Panc1 (cell line): ENCODE results near the gene NR0B2. TPM values are rescaled to one million over a fixed set of nuclear protein-coding genes. Genes with fewer than 3 reads are reported as not detected.

Source experiments
- ATAC-seq: fragments of 200-7000 bp; cut with Tn5 transposase; 2 replicates; pipeline ENCODE4 v1.9.1; 2020; ENCODE audit warnings: mild to moderate bottlenecking, moderate library complexity
- BruUV-seq: library from RNA; stranded (reverse); fragments of 400-500 nt; replicated peaks from 2 replicates; lab custom pipeline; 2021; lab: Mats Ljungman, UMichigan
- CTCF ChIA-PET: fragments of 300-600 bp; sonication (Branson Sonifier 250); formaldehyde crosslinking; loops from one replicate; lab custom pipeline; 2022; ENCODE audit warnings: antibody characterized with exemption; lab: Charles Lee
- POLR2A ChIA-PET: fragments of 300-600 bp; sonication (Branson Sonifier 250); formaldehyde crosslinking; loops from one replicate; lab custom pipeline; 2022; ENCODE audit warnings: antibody characterized with exemption; lab: Charles Lee
- DNase-seq: peaks from one replicate; pipeline ENCODE4 v3.0.0-alpha.2; 2010; ENCODE audit warnings: low read depth, low spot score
- H3K27ac ChIP-seq: 2 replicates; pipeline ENCODE4 v1.5.1; 2011; ENCODE audit warnings: mild to moderate bottlenecking, low read length, inconsistent platforms
- H3K27me3 ChIP-seq: fragments of 200-500 bp; sonication (Bioruptor generic); 2 replicates; pipeline ENCODE4 v1.6.0; 2014; ENCODE audit warnings: low read length, inconsistent platforms; ENCODE audit not compliant: control insufficient read depth, insufficient read depth
- H3K36me3 ChIP-seq: fragments of 200-500 bp; sonication (Bioruptor generic); 2 replicates; pipeline ENCODE4 v1.5.1; 2014; ENCODE audit warnings: inconsistent platforms, mild to moderate bottlenecking, low read length, moderate library complexity; ENCODE audit not compliant: control insufficient read depth, insufficient read depth
- H3K4me1 ChIP-seq: 2 replicates; pipeline ENCODE4 v1.5.1; 2011; ENCODE audit warnings: inconsistent platforms, mild to moderate bottlenecking, low read length, moderate library complexity; ENCODE audit not compliant: control insufficient read depth, insufficient read depth
- H3K4me3 ChIP-seq, 2 experiments: 2 replicates each; pipeline ENCODE4 v1.5.1; 2011 to 2012; ENCODE audit warnings: low read depth in 2 of 2, low read length in 2 of 2, mild to moderate bottlenecking in 2 of 2, inconsistent platforms in 1 of 2, moderate library complexity in 1 of 2
- H3K9me3 ChIP-seq: fragments of 200-500 bp; sonication (Bioruptor generic); 2 replicates; pipeline ENCODE4 v1.5.1; 2014; ENCODE audit warnings: low read depth, mild to moderate bottlenecking, inconsistent platforms, low read length, moderate library complexity; ENCODE audit not compliant: control insufficient read depth, insufficient read depth
- POLR2AphosphoS5 ChIP-seq: IDR thresholded peaks from 2 replicates; pipeline ENCODE4 v1.6.1; 2012; ENCODE audit warnings: mild to moderate bottlenecking, low read depth, low read length, moderate library complexity
- REST ChIP-seq, 2 experiments: IDR thresholded peaks; 2 replicates each; pipeline ENCODE4 v1.6.1; 2011 to 2012; ENCODE audit warnings: low read depth in 2 of 2, control low read depth in 1 of 2, low read length in 1 of 2, mild to moderate bottlenecking in 1 of 2, moderate library complexity in 1 of 2; ENCODE audit not compliant: insufficient read depth in 1 of 2
- SIN3A ChIP-seq: IDR thresholded peaks from 2 replicates; pipeline ENCODE4 v1.6.1; 2012; ENCODE audit warnings: low read depth, mild to moderate bottlenecking, low read length, moderate library complexity, borderline replicate concordance; ENCODE audit not compliant: insufficient read depth
- TCF7L2 ChIP-seq: IDR thresholded peaks from 2 replicates; pipeline ENCODE4 v1.6.1; 2011; ENCODE audit warnings: mild to moderate bottlenecking, low read depth, low read length, inconsistent platforms
- in situ Hi-C: cut with HindIII; loops from 2 replicates; pipeline ENCODE4 v1.10.0; 2016; ENCODE audit warnings: low sequenced_read_pairs, low pct_unique_long_range_greater_than_20kb
- intact Hi-C: fragments of 100-400 bp; cut with micrococcal nuclease; formaldehyde crosslinking; loops from one replicate; pipeline ENCODE4 v1.10.0; 2022; ENCODE audit not compliant: unreplicated experiment
- total RNA-seq: library from RNA; stranded (reverse); gene quantifications from one replicate; pipeline ENCODE4 v1.2.1, GENCODE V29; 2021; ENCODE audit not compliant: unreplicated experiment
- TF ChIP-seq, protein P1 (sequence below): fragments of 450-650 bp; IDR thresholded peaks from 2 replicates; pipeline ENCODE4 v1.5.1; 2017; ENCODE audit warnings: mild to moderate bottlenecking

Gene NR0B2
- total RNA-seq, 1 experiment from 2014 or later = 5.2 TPM

DNA sequence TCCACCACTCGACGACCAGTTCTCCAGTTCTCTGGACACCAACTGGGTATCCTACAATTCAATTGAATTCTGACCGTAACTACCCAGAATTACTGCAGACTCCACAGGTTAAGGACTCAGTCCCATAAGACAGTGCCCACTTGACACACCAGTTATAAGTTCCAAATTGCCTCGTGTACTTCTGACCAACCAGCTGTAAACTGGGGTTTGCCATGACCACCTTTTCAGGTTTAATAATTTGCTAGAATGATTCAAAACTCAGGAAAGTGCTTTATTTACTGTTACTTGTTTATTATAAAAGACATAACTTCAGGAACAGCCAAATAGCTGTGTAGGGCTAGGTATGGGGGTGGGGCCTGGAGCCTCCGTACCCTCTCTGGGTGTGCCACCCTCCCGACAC, 23.0 kb upstream of the NR0B2 start:
- CTCF ChIA-PET = no interaction called here

GRCh38 chr1:26932531-26932930, 18.8 kb upstream of the NR0B2 start:
- Histone ChIP-seq H3K4me1 (no peaks in the 10 kb centered on the region), H3K9me3 (no peaks in the 10 kb centered on the region), H3K27me3 (no peaks in the 10 kb centered on the region), H3K4me3 (no peak overlapping the region), H3K36me3 (peaks cover 15% of the 10 kb centered on the region; the same call in 1 of the 2 replicates), H3K27ac (no peak overlapping the region)
- ChIA-PET POLR2A (interaction anchor here (0.7 kb wide), 1 partner anchor 9 kb away, joined by 6 read pairs; no protein-coding TSS in a partner anchor), CTCF (no interaction called here)
- BruUV-seq = no TSS peak
- in situ Hi-C loops (no loop called here), intact Hi-C loops (no loop called here)
- DNase-seq = no peak
- ATAC-seq = no peak
- no peak for TF ChIP-seq POLR2AphosphoS5
- TF ChIP-seq, protein P1, sequence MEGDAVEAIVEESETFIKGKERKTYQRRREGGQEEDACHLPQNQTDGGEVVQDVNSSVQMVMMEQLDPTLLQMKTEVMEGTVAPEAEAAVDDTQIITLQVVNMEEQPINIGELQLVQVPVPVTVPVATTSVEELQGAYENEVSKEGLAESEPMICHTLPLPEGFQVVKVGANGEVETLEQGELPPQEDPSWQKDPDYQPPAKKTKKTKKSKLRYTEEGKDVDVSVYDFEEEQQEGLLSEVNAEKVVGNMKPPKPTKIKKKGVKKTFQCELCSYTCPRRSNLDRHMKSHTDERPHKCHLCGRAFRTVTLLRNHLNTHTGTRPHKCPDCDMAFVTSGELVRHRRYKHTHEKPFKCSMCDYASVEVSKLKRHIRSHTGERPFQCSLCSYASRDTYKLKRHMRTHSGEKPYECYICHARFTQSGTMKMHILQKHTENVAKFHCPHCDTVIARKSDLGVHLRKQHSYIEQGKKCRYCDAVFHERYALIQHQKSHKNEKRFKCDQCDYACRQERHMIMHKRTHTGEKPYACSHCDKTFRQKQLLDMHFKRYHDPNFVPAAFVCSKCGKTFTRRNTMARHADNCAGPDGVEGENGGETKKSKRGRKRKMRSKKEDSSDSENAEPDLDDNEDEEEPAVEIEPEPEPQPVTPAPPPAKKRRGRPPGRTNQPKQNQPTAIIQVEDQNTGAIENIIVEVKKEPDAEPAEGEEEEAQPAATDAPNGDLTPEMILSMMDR = no peak
- no peak for TF ChIP-seq REST (IDR thresholded peaks at IDR 0.05; ENCODE audit: insufficient read depth in 1 of 2, low read depth in 2 of 2, low read length in 1 of 2)
- no peak for TF ChIP-seq SIN3A
- TF ChIP-seq TCF7L2 = no peak

More for the DNA sequence above, 23.0 kb upstream of the NR0B2 start:
- no peaks in the 10 kb centered on the region for H3K4me1 ChIP-seq
- H3K4me3 ChIP-seq = no peak overlapping the region
- no peaks in the 10 kb centered on the region for H3K27me3 ChIP-seq
- H3K9me3 ChIP-seq = no peaks in the 10 kb centered on the region
- no peak overlapping the region for H3K27ac ChIP-seq
- intact Hi-C loops = no loop called here
- in situ Hi-C loops = no loop called here
- 0 out of 2 replicates have a peak, but pooled peaks cover 4% of the 10 kb centered on the region for H3K36me3 ChIP-seq
- POLR2A ChIA-PET = no interaction called here
- no peak for DNase-seq
- ATAC-seq = no peak; the same call in 1 of the 2 replicates
- TF ChIP-seq SIN3A = no peak
- no peak for TF ChIP-seq REST (IDR thresholded peaks at IDR 0.05; ENCODE audit: insufficient read depth in 1 of 2, low read depth in 2 of 2, low read length in 1 of 2)
- TF ChIP-seq TCF7L2 = no peak
- no peak for TF ChIP-seq POLR2AphosphoS5
- TF ChIP-seq, protein P1 = no peak
- no TSS peak for BruUV-seq
